Tongue (tissue), 2 donors: Measurements from ENCODE around the gene COL7A1. TPM values are rescaled to one million over a fixed set of nuclear protein-coding genes. Genes with fewer than 3 reads are reported as not detected.
A peak's percentile ranks its signal among the peaks of the same experiment; 100 is the strongest.

Experiments
- DNase-seq: peaks from one replicate; pipeline ENCODE4 v3.0.0-alpha.2; 2015
- total RNA-seq: library from RNA; depleted of rRNA; stranded (reverse); fragments of >200 nt; gene quantifications from one replicate; pipeline ENCODE4 v1.2.3, GENCODE V29; 2014

COL7A1 gene
- 54.8 TPM for total RNA-seq

GRCh38 chr3:48595075-48595525 is at the start of gene COL7A1:
TSS of gene COL7A1 (minus strand) at chr3:48595329. CDS start at chr3:48595159, 170 bp downstream.
- DNase-seq = peak; percentile 33

- DNase-seq = no peak
Observed at GRCh38 chr3:48642605-48643004, 47.5 kb upstream of the COL7A1 start.

- DNase-seq = no peak
Observed at GRCh38 chr3:48641396-48641795, 46.3 kb upstream of the COL7A1 start.

- DNase-seq = no peak
Observed at GRCh38 chr3:48639944-48640606, 44.9 kb upstream of the COL7A1 start.

GRCh38 chr3:48637305-48637704 is 42.2 kb upstream of the COL7A1 start:
- no peak for DNase-seq

GRCh38 chr3:48636149-48636655 is 41.1 kb upstream of the COL7A1 start:
- DNase-seq = peak; percentile 45

- peak; percentile 98 for DNase-seq
Observed at GRCh38 chr3:48635222-48636021, 40.3 kb upstream of the COL7A1 start, which contains the start of gene SLC26A6. TSS of gene SLC26A6 (minus strand) at chr3:48635461. CDS start at chr3:48635393, 68 bp downstream.

- DNase-seq = peak; percentile 43
Observed at GRCh38 chr3:48634661-48635221, 39.6 kb upstream of the COL7A1 start.

GRCh38 chr3:48633743-48634142 is 38.6 kb upstream of the COL7A1 start:
- no peak for DNase-seq

GRCh38 chr3:48633256-48633655 is 38.1 kb upstream of the COL7A1 start:
- no peak for DNase-seq

- DNase-seq = peak; percentile 56
Observed at GRCh38 chr3:48631516-48632448, 36.7 kb upstream of the COL7A1 start.

- DNase-seq = no peak
Observed at GRCh38 chr3:48630833-48631232, 35.7 kb upstream of the COL7A1 start.

- DNase-seq = no peak
Observed at GRCh38 chr3:48630407-48630806, 35.3 kb upstream of the COL7A1 start.

GRCh38 chr3:48629894-48630293 is 34.8 kb upstream of the COL7A1 start:
- no peak for DNase-seq

- no peak for DNase-seq
Observed at GRCh38 chr3:48628277-48629017, 33.3 kb upstream of the COL7A1 start.

GRCh38 chr3:48625600-48625999 is 30.5 kb upstream of the COL7A1 start:
- DNase-seq = no peak

- no peak for DNase-seq
Observed at GRCh38 chr3:48624767-48625166, 29.6 kb upstream of the COL7A1 start.

- no peak for DNase-seq
Observed at GRCh38 chr3:48623851-48624547, 28.9 kb upstream of the COL7A1 start.

GRCh38 chr3:48621461-48621869 is 26.3 kb upstream of the COL7A1 start, which contains the start of gene TMEM89:
TSS of gene TMEM89 (minus strand) at chr3:48621769. CDS start at chr3:48621756, 13 bp downstream.
- no peak for DNase-seq
